ENCODE data around the gene PELI2. TPM values are rescaled to one million over a fixed set of nuclear protein-coding genes. Genes with fewer than 3 reads are reported as not detected.

The PELI2 gene
- polyA plus RNA-seq, 1 donor (not counting 4 experiments of a cell fraction or from before 2014, with no cell fraction given), result not detected

DNA sequence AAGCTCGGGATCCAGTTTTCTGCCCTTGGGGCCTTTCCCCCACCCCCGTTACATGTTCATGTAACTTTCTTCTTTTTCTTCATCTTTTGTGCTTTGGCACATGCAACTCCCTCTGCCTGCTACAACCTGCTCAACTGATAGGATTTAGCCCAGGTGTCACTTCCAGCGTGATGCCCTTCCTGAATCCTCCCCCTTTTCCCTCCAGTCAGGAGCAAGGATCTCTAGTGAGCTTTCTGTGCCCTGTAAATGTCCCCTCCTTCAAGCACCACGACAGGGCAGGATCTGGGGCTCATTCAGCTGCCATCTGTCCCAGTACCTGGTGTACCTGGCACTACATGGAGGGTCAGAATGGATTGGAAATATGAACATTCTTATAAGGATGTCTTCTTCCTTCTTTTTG is 15.3 kb downstream of the PELI2 start:
- DNase-seq (ENCODE audit: low read depth, low spot score) (no peak), FAIRE-seq (no peak)
- Histone ChIP-seq H3K27me3 (ENCODE audit: control insufficient read depth, extremely low read depth, insufficient read depth, low read length) (peaks cover 22% of the 10 kb centered on the region), H4K20me1 (ENCODE audit: control insufficient read depth, extremely low read depth, insufficient read depth, low read length) (no peaks in the 10 kb centered on the region), H3K4me3 (ENCODE audit: control insufficient read depth in 2 of 3, extremely low read depth in 1 of 3, insufficient read depth in 2 of 3, low read depth in 1 of 3, low read length in 3 of 3) (no peak overlapping the region), H3K79me2 (ENCODE audit: control insufficient read depth, insufficient read depth, low read length) (no peaks in the 10 kb centered on the region), H3K4me1 (ENCODE audit: control insufficient read depth, extremely low read depth, insufficient read depth, low read length) (no peaks in the 10 kb centered on the region), H3K36me3 (ENCODE audit: control insufficient read depth in 2 of 2, extremely low read depth in 1 of 2, insufficient read depth in 2 of 2, low read length in 2 of 2) (no peaks in the 10 kb centered on the region), H3K9me3 (ENCODE audit: control insufficient read depth, low read depth, low read length) (no peaks in the 10 kb centered on the region), H3K4me2 (ENCODE audit: control insufficient read depth, extremely low read depth, insufficient read depth, low read depth, low read length) (peak overlapping the region; percentile 17), H2AFZ (ENCODE audit: control insufficient read depth, low read length) (no peak overlapping the region), H3K27ac (ENCODE audit: control insufficient read depth, insufficient read depth, low read length) (no peak overlapping the region), H3K9ac (ENCODE audit: control insufficient read depth, extremely low read depth, insufficient read depth, low read length) (no peak overlapping the region), H3K9me1 (ENCODE audit: control insufficient read depth, extremely low read depth, insufficient read depth, low read length) (no peaks in the 10 kb centered on the region)
- dilution Hi-C loops (cut with MboI; ENCODE audit: extremely low pct_ligation_motif_present, low sequenced_read_pairs), result no loop called here
- TF ChIP-seq, protein P1, sequence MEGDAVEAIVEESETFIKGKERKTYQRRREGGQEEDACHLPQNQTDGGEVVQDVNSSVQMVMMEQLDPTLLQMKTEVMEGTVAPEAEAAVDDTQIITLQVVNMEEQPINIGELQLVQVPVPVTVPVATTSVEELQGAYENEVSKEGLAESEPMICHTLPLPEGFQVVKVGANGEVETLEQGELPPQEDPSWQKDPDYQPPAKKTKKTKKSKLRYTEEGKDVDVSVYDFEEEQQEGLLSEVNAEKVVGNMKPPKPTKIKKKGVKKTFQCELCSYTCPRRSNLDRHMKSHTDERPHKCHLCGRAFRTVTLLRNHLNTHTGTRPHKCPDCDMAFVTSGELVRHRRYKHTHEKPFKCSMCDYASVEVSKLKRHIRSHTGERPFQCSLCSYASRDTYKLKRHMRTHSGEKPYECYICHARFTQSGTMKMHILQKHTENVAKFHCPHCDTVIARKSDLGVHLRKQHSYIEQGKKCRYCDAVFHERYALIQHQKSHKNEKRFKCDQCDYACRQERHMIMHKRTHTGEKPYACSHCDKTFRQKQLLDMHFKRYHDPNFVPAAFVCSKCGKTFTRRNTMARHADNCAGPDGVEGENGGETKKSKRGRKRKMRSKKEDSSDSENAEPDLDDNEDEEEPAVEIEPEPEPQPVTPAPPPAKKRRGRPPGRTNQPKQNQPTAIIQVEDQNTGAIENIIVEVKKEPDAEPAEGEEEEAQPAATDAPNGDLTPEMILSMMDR (optimal IDR thresholded peaks at IDR 0.05 in 1 of 3, IDR thresholded peaks at IDR 0.05 in 1 of 3, conservative IDR thresholded peaks at IDR 0.05 in 1 of 3; ENCODE audit: extremely low read depth in 1 of 3, insufficient read depth in 2 of 3, low read length in 3 of 3), result no peak
- no peak for TF ChIP-seq EZH2 (IDR thresholded peaks at IDR 0.05; ENCODE audit: low read length)

DNA sequence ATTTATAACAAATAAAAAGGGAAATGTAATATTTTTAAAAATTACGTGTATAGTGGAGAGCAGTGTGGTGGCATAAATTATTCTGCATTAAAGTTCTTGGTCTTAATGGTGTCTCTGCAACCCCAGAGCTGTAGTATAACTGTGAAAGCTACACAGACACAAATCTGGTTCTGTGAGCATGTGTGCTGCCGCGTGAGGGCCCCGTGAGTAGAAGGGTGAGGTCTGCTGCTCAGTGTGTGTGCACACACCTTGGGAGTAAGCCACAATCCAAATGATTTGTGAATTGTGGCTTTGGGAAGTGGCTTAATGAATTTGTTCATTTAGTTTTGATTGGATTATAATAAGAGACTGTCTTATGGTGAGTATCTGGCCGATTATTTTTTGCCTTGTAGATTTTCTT is 16.8 kb downstream of the PELI2 start:
- no peaks in the 10 kb centered on the region for H3K36me3 ChIP-seq (ENCODE audit: control insufficient read depth in 2 of 2, extremely low read depth in 1 of 2, insufficient read depth in 2 of 2, low read length in 2 of 2)
- H3K9ac ChIP-seq (ENCODE audit: control insufficient read depth, extremely low read depth, insufficient read depth, low read length), result no peak overlapping the region
- H3K4me3 ChIP-seq (ENCODE audit: control insufficient read depth in 2 of 3, extremely low read depth in 1 of 3, insufficient read depth in 2 of 3, low read depth in 1 of 3, low read length in 3 of 3), result no peak overlapping the region
- no peak overlapping the region for H2AFZ ChIP-seq (ENCODE audit: control insufficient read depth, low read length)
- DNase-seq (ENCODE audit: low read depth, low spot score) (no peak), FAIRE-seq (no peak)
- TF ChIP-seq EZH2 (IDR thresholded peaks at IDR 0.05; ENCODE audit: low read length), result no peak
- TF ChIP-seq, protein P1 (optimal IDR thresholded peaks at IDR 0.05 in 1 of 3, IDR thresholded peaks at IDR 0.05 in 1 of 3, conservative IDR thresholded peaks at IDR 0.05 in 1 of 3; ENCODE audit: extremely low read depth in 1 of 3, insufficient read depth in 2 of 3, low read length in 3 of 3), result peak in 1 of 3 experiments; percentile 45
- H3K27ac ChIP-seq (ENCODE audit: control insufficient read depth, insufficient read depth, low read length), result no peak overlapping the region
- no peaks in the 10 kb centered on the region for H3K9me3 ChIP-seq (ENCODE audit: control insufficient read depth, low read depth, low read length)
- peaks cover 12% of the 10 kb centered on the region for H3K27me3 ChIP-seq (ENCODE audit: control insufficient read depth, extremely low read depth, insufficient read depth, low read length)
- no peaks in the 10 kb centered on the region for H3K4me1 ChIP-seq (ENCODE audit: control insufficient read depth, extremely low read depth, insufficient read depth, low read length)
- H3K9me1 ChIP-seq (ENCODE audit: control insufficient read depth, extremely low read depth, insufficient read depth, low read length), result no peaks in the 10 kb centered on the region
- H3K4me2 ChIP-seq (ENCODE audit: control insufficient read depth, extremely low read depth, insufficient read depth, low read depth, low read length), result no peak overlapping the region
- dilution Hi-C loops (cut with MboI; ENCODE audit: extremely low pct_ligation_motif_present, low sequenced_read_pairs), result no loop called here
- H3K79me2 ChIP-seq (ENCODE audit: control insufficient read depth, insufficient read depth, low read length), result no peaks in the 10 kb centered on the region
- no peaks in the 10 kb centered on the region for H4K20me1 ChIP-seq (ENCODE audit: control insufficient read depth, extremely low read depth, insufficient read depth, low read length)

Measured in keratinocyte (primary cell).